ENCODE measurements around the gene PI4K2B. TPM values are rescaled to one million over a fixed set of nuclear protein-coding genes. Genes with fewer than 3 reads are reported as not detected.
"Not testable (repeated sequence)": the region's sequence is repeated elsewhere in the genome, so short reads cannot be mapped to it uniquely, and the experiment has no call there.

The PI4K2B gene
- total and polyA plus RNA-seq, 4 donors: 11.9 to 42.5 (median 17.4) TPM

- Histone ChIP-seq H3K4me3 (no peak overlapping the region), H3K27ac (ENCODE audit: low read depth in 1 of 2, low read length in 1 of 2) (no peak overlapping the region), H3K9ac (ENCODE audit: insufficient read depth in 1 of 2, low read length in 2 of 2) (no peak overlapping the region), H3K4me1 (ENCODE audit: control insufficient read depth in 5 of 5, insufficient read depth in 5 of 5, low read length in 5 of 5) (peaks cover 0 to 7% (median 4%) of the 10 kb centered on the region in 5 donors), H3K36me3 (ENCODE audit: control insufficient read depth in 4 of 4, insufficient read depth in 4 of 4, low read length in 4 of 4) (no peaks in the 10 kb centered on the region), H3K27me3 (ENCODE audit: control insufficient read depth in 3 of 3, insufficient read depth in 3 of 3, low read length in 2 of 3) (no peaks in the 10 kb centered on the region), H3K9me3 (ENCODE audit: control insufficient read depth in 4 of 4, insufficient read depth in 3 of 4, low read length in 3 of 4) (peaks cover 0 to 3% (median under 1%) of the 10 kb centered on the region in 4 donors)
- no peak for DNase-seq
- TF ChIP-seq CTCF (IDR thresholded peaks at IDR 0.05; ENCODE audit: control extremely low read depth, extremely low read depth): no peak
- no peak for ATAC-seq (ENCODE audit: insufficient read depth, low FRiP score)
- 98 to 100% methylated on average over 1 of the region's 1 CpG for WGBS, 2 donors
These were observed 4.2 kb downstream of the PI4K2B start for GRCh38 chr4:25238052-25238451.

- H3K9ac ChIP-seq (ENCODE audit: insufficient read depth in 1 of 2, low read length in 2 of 2); H3K27me3 ChIP-seq (ENCODE audit: control insufficient read depth in 3 of 3, insufficient read depth in 3 of 3, low read length in 2 of 3); H3K9me3 ChIP-seq (ENCODE audit: control insufficient read depth in 4 of 4, insufficient read depth in 3 of 4, low read length in 3 of 4); ATAC-seq (ENCODE audit: insufficient read depth, low FRiP score); DNase-seq; H3K27ac ChIP-seq (ENCODE audit: low read depth in 1 of 2, low read length in 1 of 2); H3K36me3 ChIP-seq (ENCODE audit: control insufficient read depth in 4 of 4, insufficient read depth in 4 of 4, low read length in 4 of 4); H3K4me3 ChIP-seq; H3K4me1 ChIP-seq (ENCODE audit: control insufficient read depth in 5 of 5, insufficient read depth in 5 of 5, low read length in 5 of 5): not testable (repeated sequence)
- 94 to 96% methylated on average over 15 of the region's 15 CpGs for WGBS, 2 donors
These were observed 5.7 kb downstream of the PI4K2B start for GRCh38 chr4:25239528-25239927.

- not testable (repeated sequence) for H3K27me3 ChIP-seq (ENCODE audit: control insufficient read depth in 3 of 3, insufficient read depth in 3 of 3, low read length in 2 of 3); H3K9me3 ChIP-seq (ENCODE audit: control insufficient read depth in 4 of 4, insufficient read depth in 3 of 4, low read length in 3 of 4); H3K36me3 ChIP-seq (ENCODE audit: control insufficient read depth in 4 of 4, insufficient read depth in 4 of 4, low read length in 4 of 4); H3K4me3 ChIP-seq; H3K4me1 ChIP-seq (ENCODE audit: control insufficient read depth in 5 of 5, insufficient read depth in 5 of 5, low read length in 5 of 5); DNase-seq; H3K27ac ChIP-seq (ENCODE audit: low read depth in 1 of 2, low read length in 1 of 2); ATAC-seq (ENCODE audit: insufficient read depth, low FRiP score); H3K9ac ChIP-seq (ENCODE audit: insufficient read depth in 1 of 2, low read length in 2 of 2)
- WGBS, 2 donors: 21 to 49% methylated on average over 1 of the region's 1 CpG
These were observed 6.9 kb downstream of the PI4K2B start for GRCh38 chr4:25240754-25241210.

GRCh38 chr4:25242195-25242594 lies 8.4 kb downstream of the PI4K2B start:
- H3K4me3 ChIP-seq; H3K27ac ChIP-seq (ENCODE audit: low read depth in 1 of 2, low read length in 1 of 2); ATAC-seq (ENCODE audit: insufficient read depth, low FRiP score); H3K27me3 ChIP-seq (ENCODE audit: control insufficient read depth in 3 of 3, insufficient read depth in 3 of 3, low read length in 2 of 3); H3K9ac ChIP-seq (ENCODE audit: insufficient read depth in 1 of 2, low read length in 2 of 2); H3K36me3 ChIP-seq (ENCODE audit: control insufficient read depth in 4 of 4, insufficient read depth in 4 of 4, low read length in 4 of 4); H3K9me3 ChIP-seq (ENCODE audit: control insufficient read depth in 4 of 4, insufficient read depth in 3 of 4, low read length in 3 of 4); H3K4me1 ChIP-seq (ENCODE audit: control insufficient read depth in 5 of 5, insufficient read depth in 5 of 5, low read length in 5 of 5); DNase-seq: not testable (repeated sequence)
- 41 to 69% methylated on average over 3 of the region's 3 CpGs for WGBS, 2 donors

GRCh38 chr4:25245181-25245580 lies 11.3 kb downstream of the PI4K2B start:
- Histone ChIP-seq H3K36me3 (ENCODE audit: control insufficient read depth in 4 of 4, insufficient read depth in 4 of 4, low read length in 4 of 4) (no peaks in the 10 kb centered on the region), H3K9ac (ENCODE audit: insufficient read depth in 1 of 2, low read length in 2 of 2) (no peak overlapping the region), H3K4me1 (ENCODE audit: control insufficient read depth in 5 of 5, insufficient read depth in 5 of 5, low read length in 5 of 5) (peaks cover 0 to 7% (median 0%) of the 10 kb centered on the region in 5 donors), H3K27me3 (ENCODE audit: control insufficient read depth in 3 of 3, insufficient read depth in 3 of 3, low read length in 2 of 3) (no peaks in the 10 kb centered on the region), H3K4me3 (no peak overlapping the region), H3K27ac (ENCODE audit: low read depth in 1 of 2, low read length in 1 of 2) (no peak overlapping the region), H3K9me3 (ENCODE audit: control insufficient read depth in 4 of 4, insufficient read depth in 3 of 4, low read length in 3 of 4) (peaks cover 0 to 3% (median 0%) of the 10 kb centered on the region in 4 donors)
- no peak for TF ChIP-seq CTCF (IDR thresholded peaks at IDR 0.05; ENCODE audit: control extremely low read depth, extremely low read depth)
- ATAC-seq (ENCODE audit: insufficient read depth, low FRiP score) (no peak), DNase-seq (no peak)
- WGBS, 2 donors: 97 to 99% methylated on average over 10 of the region's 10 CpGs

All from lung (tissue), 12 donors.